Small intestine (tissue), 7 donors: ENCODE measurements around the gene MCF2L2. TPM values are rescaled to one million over a fixed set of nuclear protein-coding genes. Genes with fewer than 3 reads are reported as not detected.
"Not testable (repeated sequence)": the region's sequence is repeated elsewhere in the genome, so short reads cannot be mapped to it uniquely, and the experiment has no call there.

Experiments used
- DNase-seq, 2 donors: peaks; one replicate each; pipeline versions ENCODE4 v3.0.0 to v3.0.0-alpha.2; 2013
- FAIRE-seq: peaks from 2 replicates; lab custom pipeline; 2012; peaks lifted over from hg19 to GRCh38; lab: Jason Lieb, UNC
- H3K27ac ChIP-seq, 3 donors: one replicate each; pipeline ENCODE4 v1.5.1; 2013; ENCODE audit warnings: low read length in 2 of 3, mild to moderate bottlenecking in 2 of 3, control low read depth in 1 of 3, inconsistent platforms in 1 of 3, low read depth in 1 of 3, moderate library complexity in 1 of 3
- H3K27me3 ChIP-seq, 3 donors: one replicate each; pipeline ENCODE4 v1.6.1; 2013; ENCODE audit warnings: low read length in 3 of 3, inconsistent platforms in 1 of 3; ENCODE audit not compliant: control insufficient read depth in 3 of 3, insufficient read depth in 3 of 3
- H3K36me3 ChIP-seq, 3 donors: one replicate each; pipeline ENCODE4 v1.6.1; 2013; ENCODE audit warnings: low read length in 3 of 3, inconsistent platforms in 1 of 3, low read depth in 1 of 3, mild to moderate bottlenecking in 1 of 3, moderate library complexity in 1 of 3; ENCODE audit not compliant: control insufficient read depth in 3 of 3, insufficient read depth in 2 of 3
- H3K4me1 ChIP-seq, 3 donors: one replicate each; pipeline ENCODE4 v1.6.1; 2013; ENCODE audit warnings: low read length in 2 of 3, inconsistent platforms in 1 of 3, low read depth in 1 of 3, mild to moderate bottlenecking in 1 of 3, moderate library complexity in 1 of 3; ENCODE audit not compliant: control insufficient read depth in 3 of 3, insufficient read depth in 2 of 3
- H3K4me3 ChIP-seq, 3 donors: one replicate each; pipeline ENCODE4 v1.5.1; 2013; ENCODE audit warnings: low read length in 3 of 3, control low read depth in 1 of 3, inconsistent platforms in 1 of 3, low read depth in 1 of 3, mild to moderate bottlenecking in 1 of 3, moderate library complexity in 1 of 3
- H3K9me3 ChIP-seq, 2 donors: one replicate each; pipeline ENCODE4 v1.6.1; 2013; ENCODE audit warnings: low read depth in 1 of 2, low read length in 1 of 2; ENCODE audit not compliant: control insufficient read depth in 2 of 2, insufficient read depth in 1 of 2
- WGBS, 3 donors: extraction: QIAGEN DNeasy Blood & Tissue Kit; methylation state at CpG; one replicate each; pipeline ENCODE4 v1.1.7; 2013; 5-methylcytosine and 5-hydroxymethylcytosine counted together
- polyA plus RNA-seq, 4 donors: library from polyadenylated mRNA; stranded (reverse) in 3 of 4; unstranded in 1 of 4; fragments of 200-250 nt in 3 of 4; fragments of 120-200 nt in 1 of 4; gene quantifications; one replicate each; pipeline versions ENCODE4 v1.2.1 to v1.2.3, GENCODE V29; 2013
- donor health status: healthy with polysubstance abuse.
- donor health status: control.
- donor health status: control.
- donor health status: Bipolar disorder and iron deficiency.
- donor health status: healthy.

The MCF2L2 gene
- polyA plus RNA-seq, 4 donors, result 1.1 to 1.3 (median 1.2) TPM; not detected in 1

GRCh38 chr3:183375337-183375736 is 53.1 kb downstream of the MCF2L2 start:
- H3K27ac ChIP-seq, result peak overlapping the region in 1 of 3 donors; percentile 9
- peaks cover 0 to 22% (median 0%) of the 10 kb centered on the region in 3 donors for H3K4me1 ChIP-seq
- H3K9me3 ChIP-seq, result no peaks in the 10 kb centered on the region
- DNase-seq (no peak), FAIRE-seq (no peak)
- H3K4me3 ChIP-seq, result no peak overlapping the region
- no peaks in the 10 kb centered on the region for H3K36me3 ChIP-seq
- 38 to 49% (median 39%) methylated on average over 6 of the region's 6 CpGs for WGBS, 3 donors
- H3K27me3 ChIP-seq, result no peaks in the 10 kb centered on the region

- H3K4me1 ChIP-seq, result peaks cover 0 to 16% (median 0%) of the 10 kb centered on the region in 3 donors
- H3K27me3 ChIP-seq, result no peaks in the 10 kb centered on the region
- 71 to 84% (median 83%) methylated on average over 3 of the region's 3 CpGs for WGBS, 3 donors
- FAIRE-seq (no peak), DNase-seq (no peak)
- no peak overlapping the region for H3K4me3 ChIP-seq
- H3K27ac ChIP-seq, result no peak overlapping the region
- no peaks in the 10 kb centered on the region for H3K36me3 ChIP-seq
- no peaks in the 10 kb centered on the region for H3K9me3 ChIP-seq
Observed at GRCh38 chr3:183372911-183373310, 55.5 kb downstream of the MCF2L2 start.

- not testable (repeated sequence) for H3K9me3 ChIP-seq, H3K4me1 ChIP-seq, H3K36me3 ChIP-seq, FAIRE-seq, H3K4me3 ChIP-seq, H3K27ac ChIP-seq, H3K27me3 ChIP-seq
- whole genome bisulfite sequencing, 3 donors, result 65 to 66% (median 65%) methylated on average over 5 of the region's 5 CpGs
- DNase-seq, result peak in 1 of 2 donors; percentile 25
Observed at GRCh38 chr3:183371600-183371968, 56.8 kb downstream of the MCF2L2 start.

- peaks cover 0 to 5% (median 0%) of the 10 kb centered on the region in 3 donors for H3K4me1 ChIP-seq
- H3K36me3 ChIP-seq, result no peaks in the 10 kb centered on the region
- WGBS, 3 donors, result 92 to 99% (median 93%) methylated on average over 4 of the region's 4 CpGs
- DNase-seq (no peak), FAIRE-seq (no peak)
- H3K27ac ChIP-seq, result no peak overlapping the region
- no peaks in the 10 kb centered on the region for H3K27me3 ChIP-seq
- H3K4me3 ChIP-seq, result no peak overlapping the region
- H3K9me3 ChIP-seq, result no peaks in the 10 kb centered on the region
Observed at GRCh38 chr3:183370391-183370790, 58.0 kb downstream of the MCF2L2 start.

- Histone ChIP-seq H3K27me3 (no peaks in the 10 kb centered on the region), H3K4me1 (no peaks in the 10 kb centered on the region), H3K4me3 (no peak overlapping the region), H3K36me3 (no peaks in the 10 kb centered on the region), H3K27ac (no peak overlapping the region), H3K9me3 (no peaks in the 10 kb centered on the region)
- WGBS, 3 donors, result 86 to 95% (median 88%) methylated on average over 2 of the region's 2 CpGs
- no peak for FAIRE-seq
- no peak for DNase-seq
Observed at GRCh38 chr3:183369627-183370026, 58.8 kb downstream of the MCF2L2 start.

GRCh38 chr3:183369117-183369516 is 59.3 kb downstream of the MCF2L2 start:
- Histone ChIP-seq H3K36me3 (no peaks in the 10 kb centered on the region), H3K27me3 (no peaks in the 10 kb centered on the region), H3K27ac (no peak overlapping the region), H3K9me3 (no peaks in the 10 kb centered on the region), H3K4me3 (no peak overlapping the region), H3K4me1 (no peaks in the 10 kb centered on the region)
- FAIRE-seq, result no peak
- WGBS, 3 donors, result 87 to 92% (median 88%) methylated on average over 4 of the region's 4 CpGs
- no peak for DNase-seq

GRCh38 chr3:183360971-183361624 is 67.3 kb downstream of the MCF2L2 start:
- Histone ChIP-seq H3K27me3 (no peaks in the 10 kb centered on the region), H3K27ac (no peak overlapping the region), H3K4me1 (no peaks in the 10 kb centered on the region), H3K36me3 (no peaks in the 10 kb centered on the region), H3K4me3 (no peak overlapping the region), H3K9me3 (no peaks in the 10 kb centered on the region)
- FAIRE-seq (no peak), DNase-seq (no peak)
- WGBS, 3 donors, result 78 to 93% (median 87%) methylated on average over 3 of the region's 3 CpGs

- DNase-seq, result no peak
- H3K4me3 ChIP-seq, result no peak overlapping the region
- 60 to 76% (median 66%) methylated on average over 2 of the region's 2 CpGs for WGBS, 3 donors
- no peaks in the 10 kb centered on the region for H3K9me3 ChIP-seq
- H3K27ac ChIP-seq, result no peak overlapping the region
- no peak for FAIRE-seq
- no peaks in the 10 kb centered on the region for H3K4me1 ChIP-seq
- H3K27me3 ChIP-seq, result no peaks in the 10 kb centered on the region
- no peaks in the 10 kb centered on the region for H3K36me3 ChIP-seq
Observed at GRCh38 chr3:183359036-183359435, 69.4 kb downstream of the MCF2L2 start.

GRCh38 chr3:183357564-183358079 is 70.8 kb downstream of the MCF2L2 start:
- no peaks in the 10 kb centered on the region for H3K9me3 ChIP-seq
- WGBS, 3 donors, result 77 to 86% (median 84%) methylated on average over 8 of the region's 8 CpGs
- H3K27me3 ChIP-seq, result no peaks in the 10 kb centered on the region
- FAIRE-seq (no peak), DNase-seq (no peak)
- H3K36me3 ChIP-seq, result no peaks in the 10 kb centered on the region
- no peak overlapping the region for H3K4me3 ChIP-seq
- no peaks in the 10 kb centered on the region for H3K4me1 ChIP-seq
- H3K27ac ChIP-seq, result no peak overlapping the region
